HCT116 (cell line): ENCODE measurements around the gene BRMS1L. TPM values are rescaled to one million over a fixed set of nuclear protein-coding genes. Genes with fewer than 3 reads are reported as not detected.

Experiments
- ATAC-seq: fragments of 200-7000 bp; cut with Tn5 transposase; 2 replicates; pipeline ENCODE4 v1.9.1; 2020; ENCODE audit warnings: mild to moderate bottlenecking, moderate library complexity
- BruUV-seq: library from RNA; stranded (reverse); fragments of 400-500 nt; replicated peaks from 2 replicates; lab custom pipeline; 2021; lab: Mats Ljungman, UMichigan
- CTCF ChIA-PET: fragments of 300-600 bp; sonication (Branson Sonifier 250); formaldehyde crosslinking; loops from one replicate; lab custom pipeline; 2021; ENCODE audit warnings: antibody characterized with exemption; lab: Charles Lee
- POLR2A ChIA-PET: fragments of 300-600, 350-600 bp; sonication (Branson Sonifier 250); formaldehyde crosslinking; loops from one replicate; lab custom pipeline; 2021; ENCODE audit warnings: antibody characterized with exemption; lab: Charles Lee
- RAD21 ChIA-PET, 2 experiments: fragments of 300-600 bp; sonication (Branson Sonifier 250); formaldehyde crosslinking; loops; one replicate each; lab custom pipeline; 2023; ENCODE audit warnings: low total read pairs in 2 of 2; ENCODE audit not compliant: uncharacterized antibody in 2 of 2, unreplicated experiment in 2 of 2, low non-redundant PET in 1 of 2; lab: Charles Lee
- DNase-seq: peaks from one replicate; pipeline ENCODE4 v3.0.0-alpha.2; 2010; ENCODE audit warnings: low read depth, low spot score
- H2AFZ ChIP-seq: fragments of 200-600 bp; shearing (Covaris generic), sonication (generic); 2 replicates; pipeline ENCODE4 v1.6.1; 2017; ENCODE audit warnings: low read depth, mixed run types, mixed read lengths, antibody characterized with exemption, low read length; ENCODE audit not compliant: poor library complexity, severe bottlenecking
- H3K27ac ChIP-seq: 2 replicates; pipeline ENCODE4 v1.5.1; 2012; ENCODE audit warnings: low read depth, low read length
- H3K27me3 ChIP-seq: fragments of 200-600 bp; sonication (generic); 2 replicates; pipeline ENCODE4 v1.6.1; 2016; ENCODE audit warnings: mixed run types, low read length, mixed read lengths; ENCODE audit not compliant: insufficient read depth
- H3K36me3 ChIP-seq, 2 experiments: fragments of 200-500 bp in 1 of 2; fragments of 200-600 bp in 1 of 2; sonication (Bioruptor generic) in 1 of 2; sonication (generic) in 1 of 2; 2 replicates each; pipeline versions ENCODE4 v1.5.1 to v1.6.1; 2014 to 2016; ENCODE audit warnings: low read length in 2 of 2, inconsistent platforms in 1 of 2, mixed read lengths in 1 of 2, mixed run types in 1 of 2; ENCODE audit not compliant: insufficient read depth in 2 of 2, control insufficient read depth in 1 of 2
- H3K4me1 ChIP-seq, 2 experiments: fragments of 200-600 bp in 1 of 2; sonication (generic) in 1 of 2; 2 replicates each; pipeline versions ENCODE4 v1.5.1 to v1.6.1; 2012 to 2017; ENCODE audit warnings: low read length in 2 of 2, inconsistent platforms in 1 of 2, mild to moderate bottlenecking in 1 of 2, mixed read lengths in 1 of 2, mixed run types in 1 of 2, moderate library complexity in 1 of 2; ENCODE audit not compliant: insufficient read depth in 2 of 2, control insufficient read depth in 1 of 2
- H3K4me2 ChIP-seq: fragments of 200-600 bp; sonication (generic); 2 replicates; pipeline ENCODE4 v1.6.1; 2017; ENCODE audit warnings: mixed run types, low read length, mixed read lengths
- H3K4me3 ChIP-seq, 2 experiments: fragments of 200-600 bp in 1 of 2; sonication (generic) in 1 of 2; replicated peaks in 1 of 2; 2 replicates each; pipeline ENCODE4 v1.5.1; 2011 to 2016; ENCODE audit warnings: low read length in 2 of 2, control low read depth in 1 of 2, low read depth in 1 of 2, mild to moderate bottlenecking in 1 of 2, mixed read lengths in 1 of 2, mixed run types in 1 of 2
- H3K79me2 ChIP-seq: fragments of 200-600 bp; sonication (generic); 2 replicates; pipeline ENCODE4 v1.6.1; 2017; ENCODE audit warnings: mild to moderate bottlenecking, mixed run types, low read length, moderate library complexity, mixed read lengths; ENCODE audit not compliant: insufficient read depth
- H3K9ac ChIP-seq: fragments of 200-600 bp; sonication (generic); 2 replicates; pipeline ENCODE4 v1.6.1; 2016; ENCODE audit warnings: low read length, mixed read lengths
- H3K9me2 ChIP-seq: fragments of 200-600 bp; sonication (generic), shearing (Covaris generic); 2 replicates; pipeline ENCODE4 v1.6.1; 2017; ENCODE audit warnings: mixed run types, mild to moderate bottlenecking, moderate library complexity; ENCODE audit not compliant: insufficient read depth
- H3K9me3 ChIP-seq, 2 experiments: fragments of 200-500 bp in 1 of 2; fragments of 200-600 bp in 1 of 2; sonication (Bioruptor generic) in 1 of 2; sonication (generic) in 1 of 2; 2 replicates each; pipeline ENCODE4 v1.6.1; 2014 to 2017; ENCODE audit warnings: low read length in 2 of 2, mixed read lengths in 2 of 2, inconsistent platforms in 1 of 2, low read depth in 1 of 2, mild to moderate bottlenecking in 1 of 2, mixed run types in 1 of 2, moderate library complexity in 1 of 2; ENCODE audit not compliant: control insufficient read depth in 1 of 2, insufficient read depth in 1 of 2
- H4K20me1 ChIP-seq: fragments of 200-600 bp; sonication (generic), shearing (Covaris generic); 2 replicates; pipeline ENCODE4 v1.6.1; 2017; ENCODE audit warnings: mixed run types, mild to moderate bottlenecking, moderate library complexity; ENCODE audit not compliant: insufficient read depth
- ATF3 ChIP-seq: IDR thresholded peaks from 2 replicates; pipeline ENCODE4 v1.6.1; 2012
- CBX3 ChIP-seq: IDR thresholded peaks from 2 replicates; pipeline ENCODE4 v1.6.1; 2012; ENCODE audit warnings: low read depth
- CEBPB ChIP-seq: IDR thresholded peaks from 2 replicates; pipeline ENCODE4 v1.6.1; 2012; ENCODE audit warnings: low read depth
- EGR1 ChIP-seq: IDR thresholded peaks from 2 replicates; pipeline ENCODE4 v1.6.1; 2012; ENCODE audit warnings: low read depth
- ELF1 ChIP-seq: IDR thresholded peaks from 2 replicates; pipeline ENCODE4 v1.6.1; 2012; ENCODE audit warnings: low read depth, borderline replicate concordance
- EZH2phosphoT487 ChIP-seq: fragments of 200-600 bp; IDR thresholded peaks from 2 replicates; pipeline ENCODE4 v1.6.1; 2018; ENCODE audit warnings: antibody characterized with exemption, borderline replicate concordance
- FOSL1 ChIP-seq: IDR thresholded peaks from 2 replicates; pipeline ENCODE4 v1.6.1; 2012; ENCODE audit warnings: low read depth
- JUND ChIP-seq: IDR thresholded peaks from 2 replicates; pipeline ENCODE4 v1.6.1; 2012
- POLR2A ChIP-seq: IDR thresholded peaks from 2 replicates; pipeline ENCODE4 v1.7.0; 2011; ENCODE audit warnings: borderline replicate concordance; ENCODE audit not compliant: insufficient read depth, insufficient read length; ENCODE audit errors: extremely low read depth
- RAD21 ChIP-seq: IDR thresholded peaks from 2 replicates; pipeline ENCODE4 v1.6.1; 2012; ENCODE audit warnings: low read depth, mild to moderate bottlenecking
- REST ChIP-seq: IDR thresholded peaks from 2 replicates; pipeline ENCODE4 v1.6.1; 2012; ENCODE audit warnings: low read depth
- SIN3A ChIP-seq: IDR thresholded peaks from 2 replicates; pipeline ENCODE4 v1.6.1; 2012; ENCODE audit warnings: low read depth
- SP1 ChIP-seq: IDR thresholded peaks from 2 replicates; pipeline ENCODE4 v1.6.1; 2012; ENCODE audit warnings: low read depth
- TCF7L2 ChIP-seq: IDR thresholded peaks from 2 replicates; pipeline ENCODE4 v1.7.0; 2011; ENCODE audit warnings: borderline replicate concordance, inconsistent platforms; ENCODE audit not compliant: insufficient read depth, insufficient read length; ENCODE audit errors: extremely low read depth
- YY1 ChIP-seq: IDR thresholded peaks from 2 replicates; pipeline ENCODE4 v1.6.1; 2011; ENCODE audit warnings: low read length, low read depth, moderate library complexity, mild to moderate bottlenecking; ENCODE audit not compliant: insufficient replicate concordance; ENCODE audit errors: extremely low read depth
- ZBTB33 ChIP-seq: IDR thresholded peaks from 2 replicates; pipeline ENCODE4 v1.6.1; 2011; ENCODE audit warnings: mild to moderate bottlenecking, low read length, moderate library complexity; ENCODE audit not compliant: insufficient replicate concordance; ENCODE audit errors: extremely low read depth
- ZFX ChIP-seq: fragments of 450-650 bp; IDR thresholded peaks from 2 replicates; pipeline ENCODE4 v1.6.1; 2017
- ZNF274 ChIP-seq: fragments of 200-500 bp; sonication (Bioruptor generic); IDR thresholded peaks from 2 replicates; pipeline ENCODE4 v1.6.1; 2014; ENCODE audit warnings: mild to moderate bottlenecking, low read depth, low read length, inconsistent platforms
- intact Hi-C: fragments of 100-400 bp; cut with micrococcal nuclease; formaldehyde crosslinking; loops from 2 replicates; pipeline ENCODE4 v1.10.0; 2022
- total RNA-seq: library from RNA; stranded (reverse); gene quantifications from one replicate; pipeline ENCODE4 v1.2.1, GENCODE V29; 2021; ENCODE audit not compliant: unreplicated experiment

BRMS1L gene
- total RNA-seq, 1 experiment from 2014 or later = 6.2 TPM

DNA sequence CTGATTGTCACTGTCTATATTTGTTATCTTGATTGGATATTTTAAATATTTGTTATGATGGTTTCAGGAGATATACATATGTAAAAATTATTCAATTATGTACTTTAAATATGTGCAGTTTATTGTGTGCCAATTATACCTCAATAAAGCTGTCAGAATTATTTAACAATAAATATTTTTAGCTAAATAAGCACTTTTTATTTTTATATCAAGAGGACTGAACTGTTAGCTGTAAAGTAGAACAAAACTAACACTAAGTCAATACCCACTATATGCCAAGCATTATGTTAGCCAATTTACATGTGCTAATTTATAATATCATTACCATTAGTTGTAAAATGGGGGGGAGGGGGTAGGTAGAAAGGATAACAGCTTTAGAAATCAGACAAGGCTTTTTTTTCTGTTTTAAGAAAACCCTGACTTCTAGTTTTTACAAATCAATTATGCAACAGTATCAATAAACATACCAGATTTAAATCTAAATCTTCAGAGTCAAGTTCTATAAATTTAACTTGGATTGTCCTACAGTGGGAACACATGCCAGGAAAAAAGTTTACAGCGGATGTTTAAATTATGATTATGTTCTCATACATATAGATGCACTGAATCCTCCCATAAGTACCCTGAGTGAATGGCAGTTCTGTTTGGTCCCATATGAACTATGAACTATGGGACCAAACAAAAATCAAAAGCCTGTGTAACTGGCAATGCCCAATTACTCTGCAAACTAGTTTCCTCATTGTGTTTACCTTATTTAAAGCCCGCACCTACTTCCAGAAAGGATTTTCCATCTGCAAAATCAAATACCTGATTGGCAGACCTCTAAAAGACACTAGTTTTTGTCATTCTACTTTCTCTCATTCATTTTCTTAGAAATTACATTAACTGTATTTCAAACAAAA is 19.9 kb upstream of the BRMS1L start:
- ChIA-PET POLR2A (interaction anchor here (3.0 kb wide), 1 partner anchor 20 kb away, joined by 10 read pairs; the partner anchor contains the start of gene BRMS1L), CTCF (no interaction called here)
- Histone ChIP-seq H3K4me1 (peaks cover 8 to 10% of the 10 kb centered on the region in 2 experiments; a peak in 3 of 4 replicates), H3K79me2 (peaks cover 57% of the 10 kb centered on the region)
- no peak for DNase-seq
- TF ChIP-seq ATF3 = no peak
- no peak for TF ChIP-seq REST
- TF ChIP-seq POLR2A = no peak
- no peak for TF ChIP-seq EGR1
- TF ChIP-seq ZFX = no peak
- no peak for TF ChIP-seq CEBPB
- no peak for TF ChIP-seq ELF1
- TF ChIP-seq FOSL1 = no peak
- no peak for TF ChIP-seq ZNF274
- no peak for TF ChIP-seq SIN3A
- TF ChIP-seq SP1 = no peak
- TF ChIP-seq RAD21 = no peak
- TF ChIP-seq JUND = no peak
- TF ChIP-seq EZH2phosphoT487 = no peak
- no peak for TF ChIP-seq TCF7L2
- TF ChIP-seq ZBTB33 = no peak
- no peak for TF ChIP-seq CBX3
- no peak for TF ChIP-seq YY1
- TF ChIP-seq, all 23 proteins: peak for 0
- ATAC-seq = no peak
- RAD21 ChIA-PET = no interaction called here
- no peaks in the 10 kb centered on the region for H3K27me3 ChIP-seq
- no peak overlapping the region for H3K9ac ChIP-seq
- H3K36me3 ChIP-seq = no peaks in the 10 kb centered on the region
- no peak overlapping the region for H3K4me3 ChIP-seq
- H3K4me2 ChIP-seq = no peak overlapping the region
- no peaks in the 10 kb centered on the region for H4K20me1 ChIP-seq
- H3K9me2 ChIP-seq = no peaks in the 10 kb centered on the region
- H3K9me3 ChIP-seq = no peaks in the 10 kb centered on the region
- no peak overlapping the region for H2AFZ ChIP-seq
- intact Hi-C loops = no loop called here
- H3K27ac ChIP-seq = no peak overlapping the region
- BruUV-seq = no TSS peak
